ENCODE results near the gene PEPD.

Gene PEPD

GRCh38 chr19:33467851-33468250 is 53.7 kb downstream of the PEPD start:
- intact Hi-C loops (cut with DNase I): no loop called here
- DNase-seq: peak in 6 of 42 donors; percentile 2 to 10 (median 7)

GRCh38 chr19:33465834-33466233 is 55.8 kb downstream of the PEPD start:
- DNase-seq: no peak
- intact Hi-C loops (cut with DNase I): no loop called here

- DNase-seq: peak in 7 of 42 donors; percentile 0 to 13 (median 3)
- intact Hi-C loops (cut with DNase I): no loop called here
Observed at GRCh38 chr19:33465371-33465770, 56.2 kb downstream of the PEPD start.

- DNase-seq: peak in 5 of 42 donors; percentile 2 to 28 (median 7)
- intact Hi-C loops (cut with DNase I): no loop called here
Observed at GRCh38 chr19:33464733-33465115, 56.9 kb downstream of the PEPD start.

- intact Hi-C loops (cut with DNase I): no loop called here
- DNase-seq: peak in 8 of 42 donors; percentile 5 to 16 (median 8)
Observed at GRCh38 chr19:33464010-33464732, 57.4 kb downstream of the PEPD start.

GRCh38 chr19:33463199-33463598 is 58.4 kb downstream of the PEPD start:
- intact Hi-C loops (cut with DNase I): no loop called here
- DNase-seq: peak in 12 of 42 donors; percentile 6 to 48 (median 22)

- peak in 7 of 42 donors; percentile 4 to 21 (median 5) for DNase-seq
- intact Hi-C loops (cut with DNase I): no loop called here
Observed at GRCh38 chr19:33462112-33462791, 59.3 kb downstream of the PEPD start.

- peak in 8 of 42 donors; percentile 2 to 30 (median 9) for DNase-seq
- intact Hi-C loops (cut with DNase I): no loop called here
Observed at GRCh38 chr19:33461256-33462111, 60.1 kb downstream of the PEPD start.

GRCh38 chr19:33460221-33460908 is 61.2 kb downstream of the PEPD start:
- peak in 8 of 42 donors; percentile 0 to 24 (median 6) for DNase-seq
- intact Hi-C loops (cut with DNase I): no loop called here

GRCh38 chr19:33459222-33460090 is 62.1 kb downstream of the PEPD start:
- peak in 8 of 42 donors; percentile 2 to 28 (median 7) for DNase-seq
- intact Hi-C loops (cut with DNase I): no loop called here

GRCh38 chr19:33458807-33459206 is 62.8 kb downstream of the PEPD start:
- intact Hi-C loops (cut with DNase I): no loop called here
- peak in 8 of 42 donors; percentile 1 to 22 (median 4) for DNase-seq

- intact Hi-C loops (cut with DNase I): no loop called here
- peak in 4 of 42 donors; percentile 1 to 9 (median 4) for DNase-seq
Observed at GRCh38 chr19:33458171-33458633, 63.4 kb downstream of the PEPD start.

- intact Hi-C loops (cut with DNase I): no loop called here
- DNase-seq: peak in 4 of 42 donors; percentile 3 to 17 (median 7)
Observed at GRCh38 chr19:33456845-33457220, 64.8 kb downstream of the PEPD start.

- peak in 4 of 42 donors; percentile 3 to 15 (median 10) for DNase-seq
- intact Hi-C loops (cut with DNase I): no loop called here
Observed at GRCh38 chr19:33456076-33456844, 65.3 kb downstream of the PEPD start.

- DNase-seq: no peak
- intact Hi-C loops (cut with DNase I): no loop called here
Observed at GRCh38 chr19:33453265-33453664, 68.3 kb downstream of the PEPD start.

- intact Hi-C loops (cut with DNase I): no loop called here
- DNase-seq: no peak
Observed at GRCh38 chr19:33450689-33451088, 70.9 kb downstream of the PEPD start.

GRCh38 chr19:33449799-33450198 is 71.8 kb downstream of the PEPD start:
- DNase-seq: no peak
- intact Hi-C loops (cut with DNase I): no loop called here
